Bronchial epithelial cell (primary cell): ENCODE data around the gene DSCAM. TPM values are rescaled to one million over a fixed set of nuclear protein-coding genes. Genes with fewer than 3 reads are reported as not detected.
A peak's percentile ranks its signal among the peaks of the same experiment; 100 is the strongest.

ENCODE experiments used
- DNase-seq: peaks from one replicate; pipeline ENCODE4 v3.0.0-alpha.2; 2010; ENCODE audit warnings: low read depth
- FAIRE-seq: peaks from 2 replicates; lab custom pipeline; 2011; peaks lifted over from hg19 to GRCh38; lab: Jason Lieb, UNC
- H3K27me3 ChIP-seq: 2 replicates; pipeline ENCODE4 v1.5.1; 2011; ENCODE audit warnings: low read length; ENCODE audit not compliant: control insufficient read depth, insufficient read depth
- H3K36me3 ChIP-seq: 2 replicates; pipeline ENCODE4 v1.5.1; 2011; ENCODE audit warnings: low read length; ENCODE audit not compliant: control insufficient read depth, insufficient read depth
- H3K4me3 ChIP-seq: 2 replicates; pipeline ENCODE4 v1.5.1; 2011; ENCODE audit warnings: mild to moderate bottlenecking, low read depth, low read length, control low read depth
- CTCF ChIP-seq: IDR thresholded peaks from 2 replicates; pipeline ENCODE4 v1.5.1; 2011; ENCODE audit warnings: mild to moderate bottlenecking, moderate library complexity, low read length, control low read depth, inconsistent platforms; ENCODE audit not compliant: insufficient read depth, severe bottlenecking
- total RNA-seq: library from RNA; depleted of rRNA; stranded (reverse); fragments of >200 nt; gene quantifications from 2 replicates; pipeline ENCODE4 v1.2.1, GENCODE V29; 2014

Gene DSCAM
- total RNA-seq, 1 donor from 2014 or later = 0.53 TPM

DNA sequence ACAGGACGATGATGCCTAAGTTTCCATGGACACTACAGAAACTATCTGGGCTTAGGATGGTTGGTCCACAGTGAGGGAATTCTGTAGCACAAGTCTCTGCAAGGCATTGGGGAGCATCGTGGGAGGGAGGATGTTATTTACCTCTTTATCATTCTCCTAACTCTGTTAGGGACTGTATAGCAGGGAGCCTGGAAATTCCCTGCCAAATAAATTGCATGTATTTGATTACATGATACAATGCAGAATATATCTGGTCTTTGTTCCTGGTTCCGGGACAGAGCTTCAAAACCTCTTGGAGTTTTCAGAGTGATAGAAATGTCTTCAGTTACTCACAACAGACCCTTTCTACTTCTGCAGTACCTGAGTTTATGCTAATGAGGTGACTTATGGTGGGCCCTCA is 593.8 kb downstream of the DSCAM start:
- DNase-seq = no peak
- no peaks in the 10 kb centered on the region for H3K36me3 ChIP-seq
- FAIRE-seq = no peak
- H3K27me3 ChIP-seq = no peaks in the 10 kb centered on the region
- H3K4me3 ChIP-seq = no peak overlapping the region
- TF ChIP-seq CTCF = no peak

DNA sequence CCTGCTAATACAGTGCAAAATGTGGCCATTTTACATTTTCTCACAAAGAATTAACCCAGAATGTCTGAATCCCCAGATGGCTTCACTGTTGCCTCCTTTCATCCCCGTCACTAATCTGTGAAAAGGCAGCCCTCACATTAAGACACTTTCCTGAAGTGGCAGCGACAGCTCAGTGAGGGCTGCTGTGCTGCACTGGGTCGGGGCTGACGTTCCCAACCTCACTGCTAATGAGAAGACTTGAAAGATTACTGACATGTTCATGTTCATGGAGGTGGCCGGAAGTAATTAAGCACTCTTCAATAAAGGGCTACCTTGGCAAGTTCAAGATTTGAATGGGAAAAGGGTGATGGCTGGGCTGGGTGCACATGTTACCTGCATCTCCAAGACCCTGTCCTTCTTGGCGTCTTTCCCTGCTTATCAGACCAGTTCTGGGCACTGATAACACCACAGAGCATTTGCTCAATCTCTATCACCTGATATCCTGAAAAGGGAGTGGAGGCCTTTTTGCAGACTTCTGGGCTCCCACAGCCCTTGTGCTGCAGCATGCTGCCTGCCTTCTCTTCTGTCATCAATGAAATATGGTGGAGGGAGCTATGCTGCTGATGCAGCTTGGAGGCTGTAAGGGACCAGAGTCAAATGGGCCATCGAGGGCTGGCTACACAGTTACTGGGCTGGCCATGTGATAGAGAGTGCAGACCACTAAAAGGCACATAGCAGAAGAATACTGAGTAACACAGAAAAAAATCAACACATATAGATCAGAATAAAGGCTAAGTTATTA is 596.3 kb downstream of the DSCAM start:
- no peaks in the 10 kb centered on the region for H3K36me3 ChIP-seq
- DNase-seq (no peak), FAIRE-seq (peak; percentile 97)
- H3K27me3 ChIP-seq = no peaks in the 10 kb centered on the region
- no peak for TF ChIP-seq CTCF
- H3K4me3 ChIP-seq = no peak overlapping the region

DNA sequence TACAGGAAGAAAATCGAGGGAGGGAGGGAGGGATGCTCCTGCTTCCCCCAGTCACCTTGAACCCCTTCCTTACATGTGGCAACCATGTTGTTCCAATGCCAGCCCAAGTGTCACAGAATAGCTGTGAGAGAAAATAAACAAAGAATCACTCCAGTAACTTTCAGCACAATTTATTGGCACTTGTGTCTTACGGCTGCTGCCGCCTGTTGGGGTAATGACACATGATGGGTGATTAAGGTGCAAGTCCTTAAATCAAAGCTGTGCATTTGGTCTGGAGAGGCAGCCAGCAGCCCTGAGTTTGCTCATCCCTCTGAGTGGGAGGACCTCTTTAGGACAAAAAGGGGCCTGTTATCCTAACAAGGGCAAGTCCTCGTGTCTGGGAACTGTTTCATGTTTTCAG is 602.0 kb downstream of the DSCAM start:
- Histone ChIP-seq H3K4me3 (no peak overlapping the region), H3K36me3 (no peaks in the 10 kb centered on the region), H3K27me3 (no peaks in the 10 kb centered on the region)
- FAIRE-seq (no peak), DNase-seq (no peak)
- TF ChIP-seq CTCF = no peak

DNA sequence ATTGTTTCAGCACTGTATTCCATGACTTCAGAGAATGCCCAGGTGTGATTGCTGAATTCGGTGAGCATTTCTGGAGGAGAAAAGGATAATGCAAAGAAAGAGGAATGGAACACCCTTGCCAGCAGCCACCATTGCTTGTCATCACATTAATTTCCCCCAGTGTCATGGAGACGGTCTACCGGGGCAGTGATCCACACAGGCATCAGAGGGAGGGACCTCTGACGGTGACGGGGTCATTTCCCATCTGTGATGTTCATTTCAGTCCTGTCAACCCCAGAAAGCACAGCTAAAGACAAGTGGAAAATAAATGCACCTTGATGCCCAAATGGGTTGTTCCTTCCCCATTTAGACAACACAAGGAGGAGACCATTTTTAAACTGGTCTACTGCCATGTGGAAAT is 603.3 kb downstream of the DSCAM start:
- Histone ChIP-seq H3K27me3 (no peaks in the 10 kb centered on the region), H3K36me3 (no peaks in the 10 kb centered on the region), H3K4me3 (no peak overlapping the region)
- FAIRE-seq (peak; percentile 40), DNase-seq (no peak)
- TF ChIP-seq CTCF = no peak

- Histone ChIP-seq H3K27me3 (no peaks in the 10 kb centered on the region), H3K4me3 (no peak overlapping the region), H3K36me3 (no peaks in the 10 kb centered on the region)
- TF ChIP-seq CTCF = no peak
- FAIRE-seq (no peak), DNase-seq (no peak)
Observed at GRCh38 chr21:40242586-40243265, 604.2 kb downstream of the DSCAM start.
